Measurements from ENCODE around the gene ARSG.
"Not testable (repeated sequence)": the region's sequence is repeated elsewhere in the genome, so short reads cannot be mapped to it uniquely, and the experiment has no call there.

Gene ARSG

GRCh38 chr17:68281965-68282364 is 9.3 kb upstream of the ARSG start:
- not testable (repeated sequence) for DNase-seq

- no peak for DNase-seq
These were observed 2.9 kb upstream of the ARSG start for GRCh38 chr17:68288375-68288774.

GRCh38 chr17:68288804-68289203 is 2.5 kb upstream of the ARSG start:
- peak; percentile 35 for DNase-seq

GRCh38 chr17:68289473-68289872 is 1.8 kb upstream of the ARSG start:
- no peak for DNase-seq

GRCh38 chr17:68289936-68290267 is 1.4 kb upstream of the ARSG start:
- no peak for DNase-seq

- peak; percentile 73 for DNase-seq
These were observed 884 bp upstream of the ARSG start for GRCh38 chr17:68290268-68290954.

- DNase-seq = peak; percentile 94
These were observed 767 bp downstream of the ARSG start for GRCh38 chr17:68291836-68292688.

- no peak for DNase-seq
These were observed 1.4 kb downstream of the ARSG start for GRCh38 chr17:68292689-68293040.

- no peak for DNase-seq
These were observed 2.3 kb downstream of the ARSG start for GRCh38 chr17:68293490-68294195.

GRCh38 chr17:68294196-68294555 is 2.9 kb downstream of the ARSG start:
- DNase-seq = no peak

GRCh38 chr17:68294617-68295016 is 3.3 kb downstream of the ARSG start:
- no peak for DNase-seq

- no peak for DNase-seq
These were observed 3.8 kb downstream of the ARSG start for GRCh38 chr17:68295086-68295485.

GRCh38 chr17:68296217-68297191 is 5.2 kb downstream of the ARSG start:
- peak; percentile 79 for DNase-seq

- no peak for DNase-seq
These were observed 5.9 kb downstream of the ARSG start for GRCh38 chr17:68297195-68297594.

GRCh38 chr17:68298601-68299000 is 7.3 kb downstream of the ARSG start:
- no peak for DNase-seq

- no peak for DNase-seq
These were observed 8.5 kb downstream of the ARSG start for GRCh38 chr17:68299817-68300216.

GRCh38 chr17:68301438-68301959 is 10.2 kb downstream of the ARSG start:
- no peak for DNase-seq

GRCh38 chr17:68302066-68302564 is 10.8 kb downstream of the ARSG start:
- DNase-seq = no peak

GRCh38 chr17:68302666-68303065 is 11.4 kb downstream of the ARSG start:
- no peak for DNase-seq

GRCh38 chr17:68304706-68305105 is 13.4 kb downstream of the ARSG start:
- no peak for DNase-seq

- DNase-seq = no peak
These were observed 13.8 kb downstream of the ARSG start for GRCh38 chr17:68305142-68305541.

GRCh38 chr17:68306819-68307218 is 15.5 kb downstream of the ARSG start:
- no peak for DNase-seq
